ENCODE data around the gene TRMO. TPM values are rescaled to one million over a fixed set of nuclear protein-coding genes. Genes with fewer than 3 reads are reported as not detected.

The TRMO gene
- total RNA-seq, 1 donor from 2014 or later: 18.3 TPM

- peaks cover 29 to 37% (median 34%) of the 10 kb centered on the region in 3 donors for H3K36me3 ChIP-seq (ENCODE audit: control insufficient read depth in 3 of 3, insufficient read depth in 3 of 3, low read length in 3 of 3)
- no peak overlapping the region for H3K27ac ChIP-seq (ENCODE audit: low read depth, low read length)
- no peak overlapping the region for H3K9ac ChIP-seq (ENCODE audit: low read depth in 1 of 3, low read length in 3 of 3)
- peaks cover 4 to 14% (median 7%) of the 10 kb centered on the region in 3 donors for H3K4me1 ChIP-seq (ENCODE audit: control insufficient read depth in 3 of 3, insufficient read depth in 3 of 3, low read length in 3 of 3)
- no peaks in the 10 kb centered on the region for H3K27me3 ChIP-seq (ENCODE audit: control insufficient read depth in 3 of 3, insufficient read depth in 3 of 3, low read length in 3 of 3)
- H3K4me3 ChIP-seq (ENCODE audit: low read length in 3 of 3): no peak overlapping the region
- H3K9me3 ChIP-seq (ENCODE audit: control insufficient read depth in 3 of 3, low read length in 3 of 3): no peaks in the 10 kb centered on the region
Observed at GRCh38 chr9:97907632-97908031, 14.7 kb downstream of the TRMO start.

- H3K27me3 ChIP-seq (ENCODE audit: control insufficient read depth in 3 of 3, insufficient read depth in 3 of 3, low read length in 3 of 3): no peaks in the 10 kb centered on the region
- no peak overlapping the region for H3K4me3 ChIP-seq (ENCODE audit: low read length in 3 of 3)
- peaks cover 28 to 31% (median 28%) of the 10 kb centered on the region in 3 donors for H3K36me3 ChIP-seq (ENCODE audit: control insufficient read depth in 3 of 3, insufficient read depth in 3 of 3, low read length in 3 of 3)
- H3K9me3 ChIP-seq (ENCODE audit: control insufficient read depth in 3 of 3, low read length in 3 of 3): no peaks in the 10 kb centered on the region
- no peak overlapping the region for H3K27ac ChIP-seq (ENCODE audit: low read depth, low read length)
- no peak overlapping the region for H3K9ac ChIP-seq (ENCODE audit: low read depth in 1 of 3, low read length in 3 of 3)
- H3K4me1 ChIP-seq (ENCODE audit: control insufficient read depth in 3 of 3, insufficient read depth in 3 of 3, low read length in 3 of 3): peaks cover 4 to 14% (median 7%) of the 10 kb centered on the region in 3 donors
Observed at GRCh38 chr9:97907046-97907445, 15.3 kb downstream of the TRMO start.

- Histone ChIP-seq H3K27me3 (ENCODE audit: control insufficient read depth in 3 of 3, insufficient read depth in 3 of 3, low read length in 3 of 3) (no peaks in the 10 kb centered on the region), H3K27ac (ENCODE audit: low read depth, low read length) (no peak overlapping the region), H3K9me3 (ENCODE audit: control insufficient read depth in 3 of 3, low read length in 3 of 3) (no peaks in the 10 kb centered on the region), H3K4me1 (ENCODE audit: control insufficient read depth in 3 of 3, insufficient read depth in 3 of 3, low read length in 3 of 3) (peaks cover 4 to 9% (median 7%) of the 10 kb centered on the region in 3 donors), H3K4me3 (ENCODE audit: low read length in 3 of 3) (no peak overlapping the region), H3K9ac (ENCODE audit: low read depth in 1 of 3, low read length in 3 of 3) (no peak overlapping the region), H3K36me3 (ENCODE audit: control insufficient read depth in 3 of 3, insufficient read depth in 3 of 3, low read length in 3 of 3) (peaks cover 22 to 25% (median 25%) of the 10 kb centered on the region in 3 donors)
Observed at GRCh38 chr9:97906236-97906831, 16.0 kb downstream of the TRMO start.

GRCh38 chr9:97905228-97905627, 17.1 kb downstream of the TRMO start:
- no peaks in the 10 kb centered on the region for H3K9me3 ChIP-seq (ENCODE audit: control insufficient read depth in 3 of 3, low read length in 3 of 3)

GRCh38 chr9:97904725-97905124, 17.6 kb downstream of the TRMO start:
- peaks cover 4 to 9% (median 7%) of the 10 kb centered on the region in 3 donors for H3K4me1 ChIP-seq (ENCODE audit: control insufficient read depth in 3 of 3, insufficient read depth in 3 of 3, low read length in 3 of 3)
- H3K36me3 ChIP-seq (ENCODE audit: control insufficient read depth in 3 of 3, insufficient read depth in 3 of 3, low read length in 3 of 3): peaks cover 9 to 15% (median 13%) of the 10 kb centered on the region in 3 donors
- no peak overlapping the region for H3K4me3 ChIP-seq (ENCODE audit: low read length in 3 of 3)
- no peak overlapping the region for H3K9ac ChIP-seq (ENCODE audit: low read depth in 1 of 3, low read length in 3 of 3)
- no peaks in the 10 kb centered on the region for H3K27me3 ChIP-seq (ENCODE audit: control insufficient read depth in 3 of 3, insufficient read depth in 3 of 3, low read length in 3 of 3)
- no peak overlapping the region for H3K27ac ChIP-seq (ENCODE audit: low read depth, low read length)
- no peaks in the 10 kb centered on the region for H3K9me3 ChIP-seq (ENCODE audit: control insufficient read depth in 3 of 3, low read length in 3 of 3)

More at GRCh38 chr9:97905228-97905627, 17.1 kb downstream of the TRMO start:
- Histone ChIP-seq H3K9ac (ENCODE audit: low read depth in 1 of 3, low read length in 3 of 3) (no peak overlapping the region), H3K36me3 (ENCODE audit: control insufficient read depth in 3 of 3, insufficient read depth in 3 of 3, low read length in 3 of 3) (peaks cover 12 to 18% (median 17%) of the 10 kb centered on the region in 3 donors), H3K4me1 (ENCODE audit: control insufficient read depth in 3 of 3, insufficient read depth in 3 of 3, low read length in 3 of 3) (peaks cover 4 to 9% (median 7%) of the 10 kb centered on the region in 3 donors), H3K27me3 (ENCODE audit: control insufficient read depth in 3 of 3, insufficient read depth in 3 of 3, low read length in 3 of 3) (no peaks in the 10 kb centered on the region), H3K27ac (ENCODE audit: low read depth, low read length) (no peak overlapping the region), H3K4me3 (ENCODE audit: low read length in 3 of 3) (no peak overlapping the region)

- no peaks in the 10 kb centered on the region for H3K9me3 ChIP-seq (ENCODE audit: control insufficient read depth in 3 of 3, low read length in 3 of 3)
- peaks cover 6 to 9% (median 8%) of the 10 kb centered on the region in 3 donors for H3K36me3 ChIP-seq (ENCODE audit: control insufficient read depth in 3 of 3, insufficient read depth in 3 of 3, low read length in 3 of 3)
- peak overlapping the region in 1 of 3 donors; percentile 26 for H3K9ac ChIP-seq (ENCODE audit: low read depth in 1 of 3, low read length in 3 of 3)
- no peak overlapping the region for H3K27ac ChIP-seq (ENCODE audit: low read depth, low read length)
- peaks cover 4 to 9% (median 7%) of the 10 kb centered on the region in 3 donors for H3K4me1 ChIP-seq (ENCODE audit: control insufficient read depth in 3 of 3, insufficient read depth in 3 of 3, low read length in 3 of 3)
- H3K27me3 ChIP-seq (ENCODE audit: control insufficient read depth in 3 of 3, insufficient read depth in 3 of 3, low read length in 3 of 3): no peaks in the 10 kb centered on the region
- no peak overlapping the region for H3K4me3 ChIP-seq (ENCODE audit: low read length in 3 of 3)
Observed at GRCh38 chr9:97903177-97903576, 19.1 kb downstream of the TRMO start.

GRCh38 chr9:97900738-97901565, 21.3 kb downstream of the TRMO start:
- no peak overlapping the region for H3K9ac ChIP-seq (ENCODE audit: low read depth in 1 of 3, low read length in 3 of 3)
- no peak overlapping the region for H3K4me3 ChIP-seq (ENCODE audit: low read length in 3 of 3)
- peaks cover 6 to 14% (median 11%) of the 10 kb centered on the region in 3 donors for H3K36me3 ChIP-seq (ENCODE audit: control insufficient read depth in 3 of 3, insufficient read depth in 3 of 3, low read length in 3 of 3)
- no peak overlapping the region for H3K27ac ChIP-seq (ENCODE audit: low read depth, low read length)
- no peaks in the 10 kb centered on the region for H3K27me3 ChIP-seq (ENCODE audit: control insufficient read depth in 3 of 3, insufficient read depth in 3 of 3, low read length in 3 of 3)
- no peaks in the 10 kb centered on the region for H3K9me3 ChIP-seq (ENCODE audit: control insufficient read depth in 3 of 3, low read length in 3 of 3)
- peaks cover 0 to 1% (median 0%) of the 10 kb centered on the region in 3 donors for H3K4me1 ChIP-seq (ENCODE audit: control insufficient read depth in 3 of 3, insufficient read depth in 3 of 3, low read length in 3 of 3)

GRCh38 chr9:97900103-97900737, 22.1 kb downstream of the TRMO start:
- no peak overlapping the region for H3K9ac ChIP-seq (ENCODE audit: low read depth in 1 of 3, low read length in 3 of 3)
- no peaks in the 10 kb centered on the region for H3K9me3 ChIP-seq (ENCODE audit: control insufficient read depth in 3 of 3, low read length in 3 of 3)
- peaks cover 9 to 16% (median 14%) of the 10 kb centered on the region in 3 donors for H3K36me3 ChIP-seq (ENCODE audit: control insufficient read depth in 3 of 3, insufficient read depth in 3 of 3, low read length in 3 of 3)
- no peaks in the 10 kb centered on the region for H3K27me3 ChIP-seq (ENCODE audit: control insufficient read depth in 3 of 3, insufficient read depth in 3 of 3, low read length in 3 of 3)
- H3K4me1 ChIP-seq (ENCODE audit: control insufficient read depth in 3 of 3, insufficient read depth in 3 of 3, low read length in 3 of 3): no peaks in the 10 kb centered on the region
- no peak overlapping the region for H3K27ac ChIP-seq (ENCODE audit: low read depth, low read length)
- no peak overlapping the region for H3K4me3 ChIP-seq (ENCODE audit: low read length in 3 of 3)

GRCh38 chr9:97895695-97896332, 26.5 kb downstream of the TRMO start:
- no peaks in the 10 kb centered on the region for H3K4me1 ChIP-seq (ENCODE audit: control insufficient read depth in 3 of 3, insufficient read depth in 3 of 3, low read length in 3 of 3)
- no peak overlapping the region for H3K27ac ChIP-seq (ENCODE audit: low read depth, low read length)
- H3K9me3 ChIP-seq (ENCODE audit: control insufficient read depth in 3 of 3, low read length in 3 of 3): no peaks in the 10 kb centered on the region
- H3K4me3 ChIP-seq (ENCODE audit: low read length in 3 of 3): no peak overlapping the region
- H3K9ac ChIP-seq (ENCODE audit: low read depth in 1 of 3, low read length in 3 of 3): no peak overlapping the region
- H3K27me3 ChIP-seq (ENCODE audit: control insufficient read depth in 3 of 3, insufficient read depth in 3 of 3, low read length in 3 of 3): no peaks in the 10 kb centered on the region
- H3K36me3 ChIP-seq (ENCODE audit: control insufficient read depth in 3 of 3, insufficient read depth in 3 of 3, low read length in 3 of 3): peaks cover 5 to 12% (median 11%) of the 10 kb centered on the region in 3 donors

Data from skeletal muscle tissue (tissue), 4 donors.